GM12892 (cell line): ENCODE measurements around the gene PRDX6.
A peak's percentile ranks its signal among the peaks of the same experiment; 100 is the strongest.
"Not testable (repeated sequence)": the region's sequence is repeated elsewhere in the genome, so short reads cannot be mapped to it uniquely, and the experiment has no call there.

Experiments
- DNase-seq: peaks from one replicate; pipeline ENCODE4 v3.0.0; 2011; ENCODE audit not compliant: insufficient read length
- FAIRE-seq: peaks from 2 replicates; lab custom pipeline; 2011; peaks lifted over from hg19 to GRCh38; lab: Jason Lieb, UNC
- POLR2A ChIP-seq: IDR thresholded peaks from 2 replicates; pipeline ENCODE4 v1.6.1; 2011; ENCODE audit warnings: low read depth, low read length, control low read depth
- POLR2AphosphoS5 ChIP-seq: IDR thresholded peaks from 2 replicates; pipeline ENCODE4 v1.6.1; 2011; ENCODE audit warnings: low read depth, low read length, control low read depth
- TAF1 ChIP-seq: IDR thresholded peaks from 2 replicates; pipeline ENCODE4 v1.6.1; 2011; ENCODE audit warnings: low read depth, mild to moderate bottlenecking, control low read depth, low read length, borderline replicate concordance

The PRDX6 gene

DNA sequence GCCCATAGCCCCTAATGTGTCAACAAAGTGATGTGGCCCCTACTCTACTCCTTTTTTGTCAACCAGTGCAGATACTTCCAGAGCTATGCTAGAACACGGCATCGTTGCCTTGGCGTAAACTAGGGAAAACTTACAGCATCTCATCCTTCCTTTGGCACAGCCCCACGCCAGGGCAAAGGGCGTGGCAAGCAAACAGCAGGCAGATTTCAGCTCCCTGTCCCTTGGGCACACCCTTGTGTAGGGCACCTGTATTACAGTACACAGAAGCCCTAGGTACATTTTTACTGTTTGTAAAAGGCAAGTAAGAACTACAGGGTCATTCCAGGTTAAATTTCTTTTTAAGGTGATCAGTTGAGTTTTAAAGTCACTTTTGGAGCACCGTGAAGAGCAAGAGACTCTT, 29.3 kb downstream of the PRDX6 start:
- DNase-seq (no peak), FAIRE-seq (no peak)
- TF ChIP-seq POLR2AphosphoS5, result no peak
- TF ChIP-seq POLR2A, result no peak
- TF ChIP-seq TAF1, result no peak

DNA sequence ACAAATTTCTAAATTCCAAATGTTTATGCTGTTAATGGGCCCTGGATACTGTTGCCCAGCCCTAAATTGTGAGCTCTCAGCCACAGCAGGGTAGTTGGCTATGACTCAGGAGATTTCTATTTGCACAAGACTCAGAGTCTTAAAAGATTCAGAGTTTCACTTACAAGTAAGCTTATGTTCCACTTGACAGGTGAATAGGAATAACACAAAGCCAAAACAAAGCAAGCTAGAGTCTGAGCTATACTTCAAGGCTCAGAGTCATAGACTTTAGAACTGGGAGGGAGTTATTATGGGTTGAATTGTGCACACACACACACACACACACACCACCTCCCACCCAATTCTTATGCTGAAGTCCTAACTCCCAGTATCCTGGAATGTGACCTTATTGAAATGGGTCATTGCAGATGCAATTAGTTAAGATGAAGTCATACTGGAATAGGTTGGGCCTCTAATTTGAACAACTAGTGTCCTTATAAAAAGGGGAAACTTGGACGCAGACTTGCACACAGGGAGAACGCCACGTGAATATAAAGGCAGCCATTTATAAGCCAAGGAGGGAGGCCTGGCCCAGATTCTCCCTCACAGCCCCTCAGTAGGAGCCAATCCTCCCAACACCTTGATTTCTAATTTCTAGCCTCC, 30.2 kb downstream of the PRDX6 start:
- FAIRE-seq (no peak), DNase-seq (no peak)
- TF ChIP-seq POLR2AphosphoS5, result no peak
- TF ChIP-seq POLR2A, result no peak
- TF ChIP-seq TAF1, result no peak

DNA sequence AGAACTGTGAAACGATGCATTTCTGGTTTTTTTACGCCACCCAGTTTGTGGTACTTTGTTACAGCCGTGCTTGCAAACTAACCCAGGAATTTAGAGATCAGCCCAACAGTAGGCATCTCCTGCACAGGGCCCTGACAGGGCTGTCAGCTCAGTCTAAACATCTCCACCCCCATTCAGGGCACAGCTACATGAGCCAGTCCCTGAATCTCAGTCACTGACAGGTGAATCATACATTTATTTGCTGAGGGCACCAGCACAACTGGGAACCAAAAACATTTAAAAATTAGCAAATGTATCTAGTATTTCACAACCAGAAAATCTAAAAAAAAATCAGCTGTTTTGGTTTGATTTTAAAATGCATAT, 30.7 kb downstream of the PRDX6 start:
- TF ChIP-seq TAF1 (no peak), POLR2A (no peak), POLR2AphosphoS5 (no peak)
- FAIRE-seq (no peak), DNase-seq (no peak)

DNA sequence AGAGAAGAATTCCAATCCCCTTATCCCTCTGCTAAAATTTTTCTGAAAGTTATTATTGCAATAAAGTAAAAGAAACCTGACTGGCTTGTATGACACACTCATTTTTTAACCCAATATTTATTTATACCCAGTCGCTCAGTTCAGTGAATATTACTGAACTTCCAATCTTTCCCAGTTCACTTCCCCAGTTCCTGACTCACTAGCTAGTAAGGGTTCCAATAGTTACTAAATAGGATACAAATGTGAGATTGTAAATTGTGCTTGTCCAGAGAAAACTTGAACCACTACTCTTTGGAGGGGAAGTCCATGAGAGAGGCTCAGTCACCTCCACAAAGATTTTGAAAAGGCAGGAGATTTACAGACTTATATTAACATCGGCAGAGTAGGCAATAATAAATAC, 31.4 kb downstream of the PRDX6 start:
- DNase-seq (no peak), FAIRE-seq (no peak)
- TF ChIP-seq POLR2A (no peak), POLR2AphosphoS5 (no peak), TAF1 (no peak)

DNA sequence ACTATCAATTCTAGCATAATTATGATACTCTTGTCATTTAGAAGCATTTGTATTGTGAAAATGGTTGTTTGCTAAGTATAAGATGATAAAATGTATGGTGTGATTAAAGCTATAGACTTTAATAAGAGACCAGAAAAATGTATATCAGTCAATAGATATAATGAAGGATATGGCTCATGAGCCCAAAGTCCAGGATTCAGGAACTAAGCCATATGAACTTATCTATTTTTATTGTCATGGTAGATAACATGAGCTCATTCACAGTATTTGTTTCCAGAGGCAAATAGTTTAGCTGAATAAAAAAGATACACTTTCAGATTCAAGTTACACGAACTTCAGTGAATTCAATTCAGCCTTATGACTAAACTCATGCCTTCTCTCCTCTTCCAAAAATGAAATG, 32.7 kb downstream of the PRDX6 start:
- FAIRE-seq, result no peak
- no peak for DNase-seq
- TF ChIP-seq TAF1 (no peak), POLR2A (no peak), POLR2AphosphoS5 (no peak)

DNA sequence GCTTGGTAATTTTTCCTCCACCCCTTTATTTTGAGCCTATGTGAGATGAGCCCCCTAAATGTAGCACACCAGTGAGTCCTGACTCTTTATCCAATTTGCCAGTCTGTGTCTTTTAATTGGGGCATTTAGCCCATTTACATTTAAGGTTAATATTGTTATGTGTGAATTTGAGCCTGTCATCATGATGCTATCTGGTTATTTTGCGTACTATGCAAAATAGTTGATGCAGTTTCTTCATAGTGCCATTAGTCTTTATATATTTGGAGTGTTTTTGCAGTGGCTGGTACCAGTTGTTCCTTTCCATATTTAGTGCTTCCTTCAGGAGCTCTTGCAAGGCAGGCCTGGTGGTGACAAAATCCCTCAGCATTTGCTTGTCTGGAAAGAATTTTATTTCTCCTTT, 37.4 kb downstream of the PRDX6 start:
- FAIRE-seq, DNase-seq: not testable (repeated sequence)

DNA sequence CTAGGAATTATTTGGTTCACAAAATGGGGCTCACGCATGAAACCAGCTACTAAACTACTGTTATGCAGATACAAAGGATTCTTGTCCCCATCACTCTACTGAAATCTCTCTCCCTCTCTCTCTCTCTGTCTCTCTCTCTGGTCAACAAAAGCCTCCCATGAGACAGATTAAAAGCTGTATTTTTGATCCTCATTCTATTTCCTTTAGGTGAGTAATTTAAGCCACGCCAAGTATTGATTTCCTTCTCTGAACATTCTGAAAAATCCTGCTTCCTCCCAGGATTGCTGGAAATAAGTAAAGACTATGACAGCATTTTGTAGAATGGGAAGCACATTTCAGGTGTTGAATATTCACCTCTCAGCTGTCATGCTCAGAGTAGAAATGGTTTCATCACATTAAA, 43.7 kb downstream of the PRDX6 start:
- no peak for DNase-seq
- TF ChIP-seq TAF1 (no peak), POLR2A (no peak), POLR2AphosphoS5 (no peak)
- FAIRE-seq, result no peak

DNA sequence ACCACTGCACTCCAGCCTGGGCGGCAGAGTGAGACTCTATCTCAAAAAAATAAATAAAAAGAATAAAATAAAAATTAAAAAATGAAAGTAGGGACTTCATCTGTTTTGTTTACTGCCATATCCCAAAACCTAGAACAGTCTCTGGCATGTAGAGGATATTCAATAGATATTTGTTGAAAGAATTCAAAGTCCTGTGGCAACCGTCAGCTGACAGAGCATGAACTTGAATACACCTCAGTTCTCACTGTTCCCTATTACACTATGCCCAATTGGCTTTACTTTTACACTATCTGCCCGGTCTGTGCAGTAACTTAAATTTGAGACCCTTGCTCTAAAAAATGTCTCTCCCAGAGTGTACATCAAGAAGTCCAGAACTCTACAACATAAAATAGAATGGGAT, 46.2 kb downstream of the PRDX6 start:
- DNase-seq, result no peak
- TF ChIP-seq POLR2A (no peak), TAF1 (no peak), POLR2AphosphoS5 (no peak)
- no peak for FAIRE-seq

DNA sequence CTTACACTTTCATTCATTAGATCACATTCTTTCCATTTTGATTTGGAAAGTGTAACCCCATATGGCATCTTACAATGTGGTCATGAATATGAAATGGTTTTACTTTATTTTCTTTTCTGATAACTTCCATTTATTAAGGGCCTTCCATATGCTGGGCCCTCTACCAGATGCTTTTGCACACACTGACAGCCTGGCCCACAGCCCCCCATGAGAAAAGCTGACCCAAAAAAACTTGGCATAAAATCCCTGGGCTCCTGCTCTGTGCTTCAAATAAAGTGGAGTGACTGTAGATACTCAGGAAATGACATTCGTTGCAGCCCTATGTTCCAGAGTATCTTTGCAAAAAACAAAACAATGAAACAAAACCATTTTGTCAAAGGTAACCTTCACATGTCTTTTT, 48.8 kb downstream of the PRDX6 start:
- peak; percentile 40 for FAIRE-seq
- TF ChIP-seq POLR2A (no peak), POLR2AphosphoS5 (no peak), TAF1 (no peak)

DNA sequence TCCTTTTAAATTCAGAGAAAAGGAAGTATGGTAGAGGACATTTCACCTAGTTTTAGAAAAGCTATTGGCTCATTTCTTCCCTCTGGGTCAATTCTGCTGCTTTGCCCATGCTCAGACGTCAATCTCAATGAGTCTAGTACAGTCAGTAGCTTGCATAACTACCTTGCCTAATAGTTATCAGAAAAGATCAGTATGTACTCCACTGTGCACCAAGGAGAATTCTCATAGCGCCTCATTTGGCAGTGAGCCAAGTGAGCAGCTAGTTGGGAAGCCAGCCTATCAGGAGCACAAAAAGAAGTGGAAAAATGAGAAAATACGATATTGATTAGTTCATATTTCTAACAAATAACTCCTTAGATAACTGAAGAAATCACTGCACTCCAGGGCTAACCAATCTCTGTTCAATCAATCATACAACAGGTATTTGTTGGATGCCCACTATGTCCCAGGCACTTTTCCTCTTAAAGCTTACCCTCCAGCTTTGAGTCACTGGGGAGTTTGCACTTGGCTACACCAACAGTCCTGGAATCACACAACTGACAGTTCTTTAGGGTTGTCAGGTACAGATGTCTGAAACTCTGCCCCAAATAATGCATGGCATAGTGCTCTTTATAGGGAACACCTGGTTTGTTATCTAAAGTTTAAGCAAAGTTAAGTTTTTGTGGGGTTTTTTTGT, 50.2 kb downstream of the PRDX6 start:
- FAIRE-seq (no peak), DNase-seq (no peak)
- TF ChIP-seq TAF1 (no peak), POLR2A (no peak), POLR2AphosphoS5 (no peak)

More for the DNA sequence above, 48.8 kb downstream of the PRDX6 start:
- DNase-seq, result no peak

DNA sequence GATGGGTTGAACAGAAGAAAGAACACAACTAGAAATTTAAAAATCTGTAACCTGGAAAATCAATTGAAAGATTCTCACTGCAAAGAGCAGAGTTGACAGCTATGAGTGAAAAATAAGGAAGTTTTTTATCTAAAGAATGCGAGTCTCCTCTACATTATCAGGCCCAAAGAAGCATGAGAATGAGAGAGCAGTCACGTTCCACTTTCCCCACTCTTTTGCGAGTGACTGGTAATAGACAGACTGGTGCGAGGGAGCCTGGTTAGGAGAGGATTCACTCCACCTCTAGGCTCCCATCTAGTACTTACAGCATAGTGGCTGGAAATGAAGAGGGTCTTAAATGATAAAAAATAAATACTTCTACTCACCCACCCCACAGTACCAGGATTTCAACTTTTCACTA, 52.0 kb downstream of the PRDX6 start:
- TF ChIP-seq POLR2AphosphoS5, result no peak
- TF ChIP-seq POLR2A, result no peak
- TF ChIP-seq TAF1, result no peak
- FAIRE-seq, result no peak
- DNase-seq, result no peak

DNA sequence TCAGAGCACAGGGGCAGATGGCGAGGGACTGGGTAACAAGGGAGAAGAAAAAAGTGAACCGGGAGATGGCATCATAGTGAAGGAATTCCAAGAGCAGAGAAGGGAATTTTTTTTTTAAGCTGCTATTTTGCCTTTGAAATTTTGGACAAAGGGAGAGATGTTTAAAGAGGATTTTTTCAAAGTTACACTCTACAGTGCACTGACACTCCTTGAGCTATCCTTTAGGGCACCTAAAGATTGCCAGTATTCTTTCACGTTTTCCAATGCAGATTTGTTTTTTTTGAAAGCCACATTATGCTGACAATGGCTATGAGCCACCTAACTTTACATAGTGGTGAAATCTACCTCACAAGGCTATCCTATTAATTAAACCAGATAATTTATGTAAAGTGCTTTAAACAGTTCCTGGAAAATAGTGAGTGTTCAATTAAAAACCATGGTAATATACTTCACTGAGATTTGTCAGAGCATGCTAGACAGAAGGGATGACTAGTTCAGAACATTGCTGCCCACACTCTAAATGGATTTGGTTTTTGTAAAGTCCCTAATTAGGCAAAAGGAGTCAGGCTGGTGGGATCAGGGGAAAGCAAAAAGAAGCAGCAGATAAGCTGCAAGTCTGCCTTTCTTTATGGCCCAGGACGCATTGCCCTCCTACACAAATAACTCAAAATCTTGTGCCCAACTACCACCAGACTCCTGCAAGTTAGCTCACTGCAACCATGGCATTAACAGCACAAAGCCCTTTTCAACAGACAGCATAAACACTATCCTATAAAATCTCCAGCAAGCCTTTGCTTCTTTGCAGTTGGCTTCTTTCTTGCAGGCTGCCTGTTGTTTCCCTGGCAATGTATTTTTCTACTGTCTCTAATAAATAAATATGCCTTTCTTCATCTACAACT, 53.9 kb downstream of the PRDX6 start:
- no peak for FAIRE-seq
- DNase-seq, result no peak
- TF ChIP-seq POLR2AphosphoS5 (no peak), POLR2A (no peak), TAF1 (no peak)

DNA sequence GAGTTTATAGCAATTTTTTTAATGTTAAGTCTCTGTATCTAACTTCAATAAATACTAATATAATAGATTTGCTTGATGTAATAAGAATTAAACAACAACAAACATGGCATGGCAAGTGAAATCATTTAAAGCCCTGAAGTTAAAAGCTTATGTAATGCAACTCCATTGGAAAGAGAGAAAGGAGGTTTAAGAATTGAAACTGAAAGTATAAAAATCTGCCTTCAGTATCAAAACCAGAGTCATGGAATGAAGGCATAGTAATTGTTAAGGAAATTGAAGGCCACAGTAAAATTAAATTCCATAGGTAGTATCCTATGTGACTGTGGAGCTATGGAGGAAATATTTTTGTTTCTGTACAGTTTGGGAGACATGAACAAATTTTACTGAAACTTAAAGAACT, 55.1 kb downstream of the PRDX6 start:
- no peak for DNase-seq
- no peak for FAIRE-seq
- no peak for TF ChIP-seq TAF1
- TF ChIP-seq POLR2AphosphoS5, result no peak
- TF ChIP-seq POLR2A, result no peak
